NCI-H146 treated with DMSO at 0.1 percent for 48 hours (cell line): ENCODE results near the gene WWP2.
A peak's percentile ranks its signal among the peaks of the same experiment; 100 is the strongest.

Experiments used
- DNase-seq: peaks from one replicate; lab custom pipeline; 2025; ENCODE audit not compliant: unreplicated experiment; lab: John Stamatoyannopoulos, UW

WWP2 gene

GRCh38 chr16:69888005-69888590 is 126.0 kb downstream of the WWP2 start:
- no peak for DNase-seq

- DNase-seq = no peak
Observed at GRCh38 chr16:69889295-69889964, 127.3 kb downstream of the WWP2 start.

- DNase-seq = peak; percentile 93
Observed at GRCh38 chr16:69890114-69890891, 128.2 kb downstream of the WWP2 start.

- no peak for DNase-seq
Observed at GRCh38 chr16:69890892-69891282, 128.8 kb downstream of the WWP2 start.

GRCh38 chr16:69892378-69892777 is 130.2 kb downstream of the WWP2 start:
- no peak for DNase-seq

- no peak for DNase-seq
Observed at GRCh38 chr16:69893106-69893505, 131.0 kb downstream of the WWP2 start.

- no peak for DNase-seq
Observed at GRCh38 chr16:69894676-69895075, 132.5 kb downstream of the WWP2 start.

GRCh38 chr16:69903865-69904415 is 141.8 kb downstream of the WWP2 start:
- DNase-seq = no peak

- DNase-seq = no peak
Observed at GRCh38 chr16:69904495-69905170, 142.5 kb downstream of the WWP2 start.

GRCh38 chr16:69905171-69905555 is 143.0 kb downstream of the WWP2 start:
- DNase-seq = no peak

GRCh38 chr16:69906838-69907401 is 144.8 kb downstream of the WWP2 start:
- no peak for DNase-seq

- DNase-seq = no peak
Observed at GRCh38 chr16:69909043-69909442, 146.9 kb downstream of the WWP2 start.

- no peak for DNase-seq
Observed at GRCh38 chr16:69909760-69910159, 147.6 kb downstream of the WWP2 start.

GRCh38 chr16:69910964-69911363 is 148.8 kb downstream of the WWP2 start:
- no peak for DNase-seq

GRCh38 chr16:69916462-69916861 is 154.3 kb downstream of the WWP2 start:
- no peak for DNase-seq

- no peak for DNase-seq
Observed at GRCh38 chr16:69917311-69917710, 155.2 kb downstream of the WWP2 start.

- DNase-seq = no peak
Observed at GRCh38 chr16:69917739-69918138, 155.6 kb downstream of the WWP2 start.

GRCh38 chr16:69918241-69918640 is 156.1 kb downstream of the WWP2 start:
- no peak for DNase-seq

- no peak for DNase-seq
Observed at GRCh38 chr16:69921127-69921526, 159.0 kb downstream of the WWP2 start.

- DNase-seq = no peak
Observed at GRCh38 chr16:69922200-69922599, 160.1 kb downstream of the WWP2 start.
